ENCODE measurements around the gene IHH.

Gene IHH

DNA sequence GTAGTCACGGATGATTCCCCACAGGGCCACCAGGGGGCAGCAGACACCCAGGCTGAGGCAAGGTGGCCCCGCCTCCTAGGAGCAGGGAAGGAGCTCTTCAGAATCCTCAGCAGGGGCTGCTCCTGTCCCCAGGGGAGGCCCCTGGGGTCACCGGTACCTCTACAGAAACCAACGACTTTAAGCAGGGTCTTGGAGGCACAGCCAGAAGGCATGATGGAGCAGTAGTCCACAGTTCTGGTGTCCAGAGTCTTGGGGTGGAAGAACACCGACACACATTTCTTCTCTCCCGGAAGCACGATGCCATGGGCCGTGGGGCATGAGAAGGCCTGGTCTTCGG, 30.9 kb downstream of the IHH start:
- no peak overlapping the region for H3K27ac ChIP-seq (ENCODE audit: low read depth, low read length)
- H3K4me1 ChIP-seq (ENCODE audit: control insufficient read depth, insufficient read depth, low read length), result no peaks in the 10 kb centered on the region
- H3K36me3 ChIP-seq (ENCODE audit: control insufficient read depth, insufficient read depth, low read length), result no peaks in the 10 kb centered on the region
- peaks cover 9% of the 10 kb centered on the region for H3K27me3 ChIP-seq (ENCODE audit: control insufficient read depth, insufficient read depth, low read length)
- H3K9ac ChIP-seq (ENCODE audit: low read length), result no peak overlapping the region
- H3K4me3 ChIP-seq (ENCODE audit: low read length), result no peak overlapping the region

DNA sequence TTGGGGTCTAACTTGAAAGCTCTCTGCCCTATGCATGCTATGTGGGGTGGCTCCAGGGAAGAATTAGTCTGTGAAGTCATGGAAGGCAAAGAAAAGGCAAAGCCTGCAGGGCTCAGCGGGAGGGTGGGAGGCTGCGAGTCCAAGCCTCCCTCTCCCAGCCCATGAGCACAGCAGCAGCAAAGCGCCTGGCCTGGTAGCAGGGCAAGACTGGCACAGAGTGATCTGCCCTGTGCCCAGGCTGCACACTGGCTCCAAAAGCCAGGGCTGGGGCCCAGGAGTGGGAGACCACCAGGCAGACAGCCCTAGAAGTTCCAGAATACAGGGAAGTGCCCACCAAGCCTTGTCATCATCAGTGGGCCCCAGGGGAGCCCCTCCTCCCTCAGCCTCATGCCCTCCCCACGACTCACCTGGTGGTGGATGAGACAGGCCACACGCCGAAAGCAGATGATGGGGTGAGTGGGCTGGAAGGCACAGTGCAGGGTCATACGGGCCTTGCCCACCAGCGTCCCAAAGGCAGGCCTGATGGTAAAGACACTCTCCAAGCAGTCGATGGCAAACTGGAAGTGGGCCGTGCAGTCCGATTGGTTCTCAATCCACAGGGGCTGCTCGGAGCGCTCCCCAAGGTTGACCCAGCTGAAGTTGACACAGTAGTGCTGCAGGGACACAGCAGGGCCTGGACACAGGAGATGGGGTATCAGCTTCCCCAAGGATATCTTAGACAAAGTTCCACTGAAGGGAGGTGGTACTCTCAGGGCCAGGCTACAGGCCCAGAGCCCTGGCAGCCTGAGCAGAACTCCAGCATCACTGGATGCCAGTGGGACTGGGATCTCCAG, 31.5 kb downstream of the IHH start:
- no peak overlapping the region for H3K9ac ChIP-seq (ENCODE audit: low read length)
- H3K27ac ChIP-seq (ENCODE audit: low read depth, low read length), result no peak overlapping the region
- peaks cover 9% of the 10 kb centered on the region for H3K27me3 ChIP-seq (ENCODE audit: control insufficient read depth, insufficient read depth, low read length)
- H3K4me3 ChIP-seq (ENCODE audit: low read length), result no peak overlapping the region
- H3K4me1 ChIP-seq (ENCODE audit: control insufficient read depth, insufficient read depth, low read length), result no peaks in the 10 kb centered on the region
- no peaks in the 10 kb centered on the region for H3K36me3 ChIP-seq (ENCODE audit: control insufficient read depth, insufficient read depth, low read length)

DNA sequence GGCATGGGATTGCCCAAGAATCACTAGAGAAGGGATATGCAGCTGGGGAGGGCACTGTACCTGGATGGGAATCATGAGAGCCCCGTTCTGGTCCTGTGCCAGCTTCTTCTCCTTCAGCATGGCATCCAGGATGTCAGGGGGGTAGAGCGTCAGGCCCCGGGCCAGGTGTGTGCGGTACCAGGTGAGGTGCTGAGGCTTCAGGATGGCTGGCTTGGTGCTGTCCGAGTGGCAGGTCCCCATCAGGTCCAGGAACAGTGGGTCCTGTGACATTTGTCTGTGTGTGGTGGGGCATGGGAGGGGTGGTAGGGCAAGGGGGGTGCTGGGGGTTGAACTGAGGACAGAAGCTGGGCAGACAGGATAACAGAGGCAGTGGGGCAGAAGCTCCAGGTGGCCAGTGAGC, 32.6 kb downstream of the IHH start:
- Histone ChIP-seq H3K9ac (ENCODE audit: low read length) (no peak overlapping the region), H3K27ac (ENCODE audit: low read depth, low read length) (no peak overlapping the region), H3K27me3 (ENCODE audit: control insufficient read depth, insufficient read depth, low read length) (peaks cover 9% of the 10 kb centered on the region)

DNA sequence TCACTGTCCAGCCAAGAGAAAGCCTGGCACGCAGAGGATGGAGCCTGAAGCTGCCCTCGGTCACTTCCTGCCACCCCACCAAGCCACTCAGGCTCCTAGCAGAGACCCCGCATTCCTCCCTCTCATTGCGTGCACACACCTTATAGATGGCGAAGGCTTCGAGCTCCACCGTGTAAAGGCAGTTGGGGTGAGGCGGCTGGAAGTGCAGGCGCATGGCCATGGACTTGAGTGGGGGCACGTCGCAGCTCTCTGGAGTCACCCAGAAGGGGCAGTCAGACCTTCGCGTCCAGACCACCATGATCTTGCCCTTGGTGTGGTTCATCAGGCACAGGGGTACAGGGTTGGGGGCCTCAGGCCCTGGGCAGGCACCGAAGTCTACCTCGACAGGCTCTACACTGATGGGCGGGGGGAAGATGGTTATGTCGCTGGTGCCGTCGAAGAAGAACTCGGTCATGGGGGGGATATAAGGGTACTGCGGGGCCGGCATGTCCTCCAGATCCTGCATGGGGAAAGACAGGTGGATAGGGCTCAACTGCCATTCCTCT, 33.1 kb downstream of the IHH start:
- no peaks in the 10 kb centered on the region for H3K4me1 ChIP-seq (ENCODE audit: control insufficient read depth, insufficient read depth, low read length)
- no peaks in the 10 kb centered on the region for H3K36me3 ChIP-seq (ENCODE audit: control insufficient read depth, insufficient read depth, low read length)
- H3K9ac ChIP-seq (ENCODE audit: low read length), result no peak overlapping the region
- H3K27me3 ChIP-seq (ENCODE audit: control insufficient read depth, insufficient read depth, low read length), result peaks cover 9% of the 10 kb centered on the region
- no peak overlapping the region for H3K4me3 ChIP-seq (ENCODE audit: low read length)
- H3K27ac ChIP-seq (ENCODE audit: low read depth, low read length), result no peak overlapping the region

More for the DNA sequence above, 32.6 kb downstream of the IHH start:
- Histone ChIP-seq H3K4me1 (ENCODE audit: control insufficient read depth, insufficient read depth, low read length) (no peaks in the 10 kb centered on the region), H3K36me3 (ENCODE audit: control insufficient read depth, insufficient read depth, low read length) (no peaks in the 10 kb centered on the region), H3K4me3 (ENCODE audit: low read length) (no peak overlapping the region)

DNA sequence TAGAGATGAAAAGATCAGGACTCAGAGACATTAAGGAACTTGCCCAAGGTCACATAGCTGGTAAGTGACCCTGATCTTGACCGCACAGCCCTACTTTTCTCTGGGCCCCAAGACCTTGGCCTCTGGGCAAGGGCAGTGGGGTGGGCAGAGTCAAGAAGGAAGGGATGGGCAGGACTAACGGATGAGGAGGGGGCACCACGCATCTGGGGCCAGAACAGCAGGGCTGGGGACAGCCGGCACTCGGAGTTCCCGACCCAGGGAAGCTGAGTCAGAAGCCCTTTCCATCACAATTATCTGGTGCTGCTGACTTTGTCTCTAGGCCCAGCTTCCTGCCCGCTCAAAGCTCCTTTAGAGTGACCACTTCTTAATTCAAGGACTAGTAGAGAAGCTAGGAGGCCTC, 33.8 kb downstream of the IHH start:
- Histone ChIP-seq H3K4me3 (ENCODE audit: low read length) (no peak overlapping the region), H3K27me3 (ENCODE audit: control insufficient read depth, insufficient read depth, low read length) (peaks cover 9% of the 10 kb centered on the region), H3K9ac (ENCODE audit: low read length) (no peak overlapping the region), H3K27ac (ENCODE audit: low read depth, low read length) (no peak overlapping the region), H3K36me3 (ENCODE audit: control insufficient read depth, insufficient read depth, low read length) (no peaks in the 10 kb centered on the region), H3K4me1 (ENCODE audit: control insufficient read depth, insufficient read depth, low read length) (no peaks in the 10 kb centered on the region)

DNA sequence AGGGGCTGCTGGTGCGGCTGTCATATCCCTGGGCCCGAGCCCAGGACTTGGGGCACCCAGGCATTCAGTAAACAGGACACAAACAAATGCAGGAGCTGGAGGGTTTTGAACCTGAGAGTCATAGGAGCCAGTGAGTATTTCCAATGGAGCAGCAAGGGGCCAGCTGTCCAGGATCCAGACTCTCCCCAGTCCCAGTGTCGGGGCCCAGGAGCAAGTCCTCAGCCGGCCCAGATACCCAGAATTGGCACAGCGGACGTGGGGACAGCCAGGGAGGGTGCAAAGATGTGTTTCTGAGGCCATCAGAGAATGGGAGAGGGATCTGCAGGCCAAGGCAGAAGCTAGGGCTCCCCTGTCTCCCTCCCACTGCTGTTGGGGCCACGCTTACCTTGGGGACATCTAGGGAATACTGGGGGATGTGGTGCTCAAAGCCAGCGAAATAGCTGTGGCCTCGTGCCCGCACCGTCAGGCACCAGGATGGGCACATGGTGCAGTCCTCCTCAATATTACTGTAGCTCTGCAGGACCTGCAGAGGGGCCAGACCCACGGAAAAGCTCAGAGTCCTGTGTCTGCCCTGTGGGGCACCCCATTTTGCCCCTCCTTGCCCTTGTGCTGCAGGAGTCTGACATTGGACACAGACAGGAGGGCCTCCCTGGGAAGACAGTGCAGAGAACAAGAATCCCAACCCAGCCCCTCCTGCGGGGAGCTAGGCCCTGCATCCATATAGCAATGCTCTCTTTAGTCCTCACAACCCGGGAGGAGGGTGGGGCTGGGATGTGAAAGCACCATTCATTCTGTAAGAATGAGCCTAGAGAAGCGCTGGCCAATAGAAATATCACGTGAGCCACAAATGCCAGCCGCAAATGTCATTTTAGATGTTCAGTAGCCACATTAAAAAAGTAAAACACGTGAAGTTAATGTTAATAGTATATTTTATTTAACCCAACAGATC, 34.8 kb downstream of the IHH start:
- H3K4me3 ChIP-seq (ENCODE audit: low read length), result no peak overlapping the region
- H3K36me3 ChIP-seq (ENCODE audit: control insufficient read depth, insufficient read depth, low read length), result no peaks in the 10 kb centered on the region
- no peaks in the 10 kb centered on the region for H3K4me1 ChIP-seq (ENCODE audit: control insufficient read depth, insufficient read depth, low read length)
- H3K27me3 ChIP-seq (ENCODE audit: control insufficient read depth, insufficient read depth, low read length), result peaks cover 7% of the 10 kb centered on the region
- H3K9ac ChIP-seq (ENCODE audit: low read length), result no peak overlapping the region
- H3K27ac ChIP-seq (ENCODE audit: low read depth, low read length), result no peak overlapping the region

DNA sequence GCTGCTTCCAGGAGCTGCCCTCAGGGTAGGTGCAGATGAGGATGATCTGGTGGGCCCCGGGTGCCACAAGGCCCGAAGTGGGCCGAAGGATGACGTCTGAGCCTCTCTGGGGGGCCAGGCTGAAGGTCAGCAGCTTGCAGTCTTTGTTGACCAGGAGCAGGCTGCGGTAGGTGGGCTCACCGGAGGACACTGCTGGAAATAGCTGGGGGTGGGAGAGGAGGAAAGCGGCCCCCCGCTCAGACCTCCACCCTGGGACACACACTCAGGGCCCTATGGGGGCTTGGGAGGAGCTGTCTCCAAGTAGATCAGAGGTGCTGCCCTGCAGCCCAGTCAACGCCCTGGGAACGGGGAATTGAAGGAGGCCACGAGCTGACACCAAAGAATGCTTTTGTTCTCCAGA, 36.7 kb downstream of the IHH start:
- H3K36me3 ChIP-seq (ENCODE audit: control insufficient read depth, insufficient read depth, low read length), result no peaks in the 10 kb centered on the region
- H3K9ac ChIP-seq (ENCODE audit: low read length), result no peak overlapping the region
- H3K27me3 ChIP-seq (ENCODE audit: control insufficient read depth, insufficient read depth, low read length), result no peaks in the 10 kb centered on the region
- no peak overlapping the region for H3K4me3 ChIP-seq (ENCODE audit: low read length)
- H3K4me1 ChIP-seq (ENCODE audit: control insufficient read depth, insufficient read depth, low read length), result no peaks in the 10 kb centered on the region
- no peak overlapping the region for H3K27ac ChIP-seq (ENCODE audit: low read depth, low read length)

DNA sequence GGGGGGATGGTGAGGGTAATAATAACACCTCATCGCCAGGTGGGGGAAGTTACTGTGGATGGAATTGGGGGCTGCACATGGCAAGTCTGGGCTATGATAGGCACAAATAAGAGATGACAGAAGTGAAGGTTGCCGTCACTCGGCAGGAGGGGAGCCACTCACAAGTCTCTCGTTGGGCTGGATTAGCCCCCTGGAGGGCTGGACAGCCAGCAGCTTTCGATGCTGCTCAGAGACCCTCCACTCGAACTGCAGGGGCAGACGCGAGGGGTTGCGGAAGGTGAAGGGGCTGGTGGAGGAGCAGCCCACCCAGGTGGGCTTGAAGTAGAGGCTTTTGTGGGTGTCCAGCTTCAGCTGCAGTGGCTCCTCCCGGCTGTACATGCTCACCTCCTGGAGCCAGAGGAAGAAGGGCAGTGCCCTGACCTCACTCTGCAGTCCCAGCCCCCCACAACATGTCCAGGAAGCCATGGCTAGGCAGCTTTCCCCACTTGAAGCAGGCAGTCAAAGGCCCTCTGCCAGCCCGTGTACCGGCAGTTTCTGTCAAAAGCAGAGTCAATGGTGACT, 37.6 kb downstream of the IHH start:
- Histone ChIP-seq H3K27me3 (ENCODE audit: control insufficient read depth, insufficient read depth, low read length) (no peaks in the 10 kb centered on the region), H3K27ac (ENCODE audit: low read depth, low read length) (no peak overlapping the region), H3K4me3 (ENCODE audit: low read length) (no peak overlapping the region), H3K4me1 (ENCODE audit: control insufficient read depth, insufficient read depth, low read length) (no peaks in the 10 kb centered on the region), H3K36me3 (ENCODE audit: control insufficient read depth, insufficient read depth, low read length) (no peaks in the 10 kb centered on the region), H3K9ac (ENCODE audit: low read length) (no peak overlapping the region)

DNA sequence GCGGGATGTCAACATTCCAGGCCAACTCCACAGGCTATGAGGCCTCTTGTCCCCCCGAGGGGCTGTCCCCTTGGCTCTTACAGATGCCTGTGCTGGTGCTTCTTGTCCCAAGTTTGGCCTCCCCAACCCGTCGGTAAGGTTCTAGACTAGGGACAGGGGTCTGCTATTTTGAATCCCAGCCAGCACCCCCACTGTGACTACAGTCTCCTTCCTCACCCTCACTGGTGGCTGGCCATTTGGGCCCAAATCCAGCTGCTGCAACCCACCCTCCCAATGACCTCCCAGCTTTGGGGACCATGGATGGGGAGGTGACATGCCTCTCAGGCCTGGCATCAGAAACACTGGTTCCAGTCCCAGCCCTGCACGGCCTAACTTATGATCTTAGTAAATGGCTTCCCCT, 38.1 kb downstream of the IHH start:
- Histone ChIP-seq H3K9ac (ENCODE audit: low read length) (no peak overlapping the region), H3K36me3 (ENCODE audit: control insufficient read depth, insufficient read depth, low read length) (no peaks in the 10 kb centered on the region), H3K27ac (ENCODE audit: low read depth, low read length) (no peak overlapping the region), H3K4me1 (ENCODE audit: control insufficient read depth, insufficient read depth, low read length) (no peaks in the 10 kb centered on the region), H3K4me3 (ENCODE audit: low read length) (no peak overlapping the region), H3K27me3 (ENCODE audit: control insufficient read depth, insufficient read depth, low read length) (no peaks in the 10 kb centered on the region)

DNA sequence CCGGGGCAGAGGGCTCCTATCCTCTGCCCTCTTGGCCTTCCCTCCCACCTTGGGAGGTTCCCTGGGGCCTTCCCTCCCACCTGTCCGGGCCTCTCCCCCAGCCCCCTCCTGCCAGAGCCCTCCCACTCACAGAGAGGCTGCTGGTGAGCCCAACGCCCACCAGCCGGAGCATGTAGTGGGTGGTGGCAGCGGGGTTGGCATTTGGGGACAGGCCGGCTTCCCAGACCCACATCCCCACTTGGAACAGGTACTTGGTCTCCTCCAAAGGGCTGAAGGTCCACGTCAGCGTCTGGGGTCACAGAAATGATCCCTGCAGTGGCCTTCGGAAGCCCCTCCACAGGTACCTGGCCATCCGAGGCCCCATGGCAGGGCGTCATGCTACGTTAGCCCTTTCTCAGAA, 38.7 kb downstream of the IHH start:
- Histone ChIP-seq H3K4me3 (ENCODE audit: low read length) (no peak overlapping the region), H3K27ac (ENCODE audit: low read depth, low read length) (no peak overlapping the region), H3K36me3 (ENCODE audit: control insufficient read depth, insufficient read depth, low read length) (no peaks in the 10 kb centered on the region)

DNA sequence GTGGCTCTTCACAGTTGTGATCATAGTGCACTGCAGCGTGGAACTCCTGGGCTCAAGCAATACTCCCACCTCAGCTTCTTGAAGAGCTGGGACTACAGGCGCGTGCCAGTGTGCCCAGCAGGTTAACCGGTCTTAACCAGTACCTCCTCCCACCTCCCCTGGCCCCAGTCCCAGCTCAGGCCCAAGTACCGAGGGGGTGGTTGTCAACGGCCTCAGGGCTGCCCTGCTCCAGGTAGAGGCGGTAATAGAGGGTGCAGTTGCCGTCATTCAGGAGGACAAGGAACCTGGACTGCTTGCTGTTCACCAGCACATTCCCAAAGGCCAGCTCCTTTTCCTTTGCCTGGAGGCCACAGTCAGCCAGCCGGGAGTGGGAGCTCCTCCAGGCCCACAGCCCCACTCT, 39.1 kb downstream of the IHH start:
- H3K9ac ChIP-seq (ENCODE audit: low read length), result no peak overlapping the region
- H3K36me3 ChIP-seq (ENCODE audit: control insufficient read depth, insufficient read depth, low read length), result no peaks in the 10 kb centered on the region
- H3K4me1 ChIP-seq (ENCODE audit: control insufficient read depth, insufficient read depth, low read length), result no peaks in the 10 kb centered on the region
- H3K27ac ChIP-seq (ENCODE audit: low read depth, low read length), result no peak overlapping the region
- H3K4me3 ChIP-seq (ENCODE audit: low read length), result no peak overlapping the region
- H3K27me3 ChIP-seq (ENCODE audit: control insufficient read depth, insufficient read depth, low read length), result no peaks in the 10 kb centered on the region

More for the DNA sequence above, 38.7 kb downstream of the IHH start:
- Histone ChIP-seq H3K27me3 (ENCODE audit: control insufficient read depth, insufficient read depth, low read length) (no peaks in the 10 kb centered on the region), H3K9ac (ENCODE audit: low read length) (no peak overlapping the region), H3K4me1 (ENCODE audit: control insufficient read depth, insufficient read depth, low read length) (no peaks in the 10 kb centered on the region)

DNA sequence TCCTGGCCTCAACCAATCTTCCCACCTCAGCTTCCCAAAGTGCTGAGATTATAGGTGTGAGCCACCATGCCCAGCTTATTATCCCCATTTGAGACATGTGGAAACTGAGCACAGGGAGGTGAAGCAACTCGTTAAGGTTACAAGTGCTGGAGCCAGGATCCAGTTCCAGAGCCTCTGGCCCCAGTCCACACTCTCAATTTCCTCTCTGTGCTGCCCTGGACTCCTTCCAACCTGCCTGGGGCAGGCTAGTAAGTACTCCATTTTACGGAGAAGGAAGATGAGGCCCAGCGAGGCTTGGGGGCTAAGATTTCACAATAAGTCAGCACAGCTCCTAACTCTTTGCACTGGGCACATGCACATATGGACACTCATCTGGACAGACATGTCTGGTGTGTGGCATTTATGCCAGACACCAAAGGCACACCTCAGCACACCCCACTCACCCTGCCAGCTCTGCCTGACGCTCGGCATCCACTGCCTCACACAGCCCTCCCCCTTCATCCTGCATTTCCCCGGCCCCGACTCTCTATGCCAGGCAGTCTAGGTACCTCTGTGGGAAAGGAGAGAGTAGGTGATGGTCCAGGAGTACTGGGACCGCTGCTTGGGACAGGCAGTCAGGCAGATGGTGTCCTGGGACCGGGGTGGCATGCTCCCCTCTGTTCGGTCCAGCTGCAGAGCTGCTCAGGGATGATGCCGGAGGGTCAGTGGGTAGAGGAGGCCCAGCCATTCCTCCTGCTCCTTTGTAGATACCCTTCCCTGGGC, 39.9 kb downstream of the IHH start:
- Histone ChIP-seq H3K36me3 (ENCODE audit: control insufficient read depth, insufficient read depth, low read length) (no peaks in the 10 kb centered on the region), H3K9ac (ENCODE audit: low read length) (no peak overlapping the region), H3K4me3 (ENCODE audit: low read length) (no peak overlapping the region), H3K27me3 (ENCODE audit: control insufficient read depth, insufficient read depth, low read length) (no peaks in the 10 kb centered on the region), H3K4me1 (ENCODE audit: control insufficient read depth, insufficient read depth, low read length) (no peaks in the 10 kb centered on the region), H3K27ac (ENCODE audit: low read depth, low read length) (no peak overlapping the region)

Data from rectal smooth muscle tissue (tissue), 1 donor.